ENCODE data around the gene REM1.
"Not testable (repeated sequence)": the region's sequence is repeated elsewhere in the genome, so short reads cannot be mapped to it uniquely, and the experiment has no call there.

The REM1 gene

DNA sequence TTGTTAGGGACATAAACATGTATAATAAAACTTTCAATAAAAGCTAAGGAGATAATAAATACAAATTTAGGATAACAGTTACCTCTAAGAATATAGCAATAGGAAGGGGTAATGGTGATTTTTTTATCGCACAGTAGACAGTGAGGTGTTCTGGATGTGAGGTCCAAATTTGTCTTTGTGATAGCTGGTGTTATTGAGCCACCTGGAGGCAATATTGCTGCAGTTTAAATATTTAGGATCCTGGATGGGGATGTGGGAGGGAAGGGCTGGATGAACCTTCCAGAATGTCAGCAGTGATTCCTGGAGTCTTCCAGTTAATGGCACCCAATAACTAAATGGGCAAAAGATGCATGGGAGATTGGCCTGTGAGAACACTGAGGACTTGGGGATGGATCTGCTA is 20.7 kb upstream of the REM1 start:
- H3K27ac ChIP-seq (ENCODE audit: low read depth, low read length) = no peak overlapping the region
- no peak overlapping the region for H3K4me3 ChIP-seq (ENCODE audit: low read depth in 1 of 2, low read length in 2 of 2)
- H3K4me1 ChIP-seq (ENCODE audit: control insufficient read depth in 1 of 2, insufficient read depth in 2 of 2, low read length in 2 of 2) = no peaks in the 10 kb centered on the region
- H3K36me3 ChIP-seq (ENCODE audit: control insufficient read depth in 1 of 2, insufficient read depth in 2 of 2, low read length in 2 of 2) = no peaks in the 10 kb centered on the region
- H3K9ac ChIP-seq (ENCODE audit: low read depth in 1 of 2, low read length in 2 of 2) = no peak overlapping the region
- H3K9me3 ChIP-seq (ENCODE audit: control insufficient read depth in 1 of 2, low read length in 2 of 2) = no peaks in the 10 kb centered on the region
- H3K27me3 ChIP-seq (ENCODE audit: control insufficient read depth in 1 of 2, insufficient read depth in 2 of 2, low read length in 2 of 2) = no peaks in the 10 kb centered on the region

- H3K4me3 ChIP-seq (ENCODE audit: low read depth in 1 of 2, low read length in 2 of 2); H3K27ac ChIP-seq (ENCODE audit: low read depth, low read length); H3K9ac ChIP-seq (ENCODE audit: low read depth in 1 of 2, low read length in 2 of 2); H3K36me3 ChIP-seq (ENCODE audit: control insufficient read depth in 1 of 2, insufficient read depth in 2 of 2, low read length in 2 of 2); H3K4me1 ChIP-seq (ENCODE audit: control insufficient read depth in 1 of 2, insufficient read depth in 2 of 2, low read length in 2 of 2); H3K9me3 ChIP-seq (ENCODE audit: control insufficient read depth in 1 of 2, low read length in 2 of 2): not testable (repeated sequence)
- peaks cover 6 to 17% of the 10 kb centered on the region in 2 donors for H3K27me3 ChIP-seq (ENCODE audit: control insufficient read depth in 1 of 2, insufficient read depth in 2 of 2, low read length in 2 of 2)
Observed at GRCh38 chr20:31470946-31471345, 4.1 kb upstream of the REM1 start.

GRCh38 chr20:31472395-31473330 is 2.4 kb upstream of the REM1 start:
- H3K4me3 ChIP-seq (ENCODE audit: low read depth in 1 of 2, low read length in 2 of 2) = no peak overlapping the region
- no peaks in the 10 kb centered on the region for H3K9me3 ChIP-seq (ENCODE audit: control insufficient read depth in 1 of 2, low read length in 2 of 2)
- no peaks in the 10 kb centered on the region for H3K4me1 ChIP-seq (ENCODE audit: control insufficient read depth in 1 of 2, insufficient read depth in 2 of 2, low read length in 2 of 2)
- H3K27ac ChIP-seq (ENCODE audit: low read depth, low read length) = no peak overlapping the region
- peaks cover 7 to 25% of the 10 kb centered on the region in 2 donors for H3K27me3 ChIP-seq (ENCODE audit: control insufficient read depth in 1 of 2, insufficient read depth in 2 of 2, low read length in 2 of 2)
- no peaks in the 10 kb centered on the region for H3K36me3 ChIP-seq (ENCODE audit: control insufficient read depth in 1 of 2, insufficient read depth in 2 of 2, low read length in 2 of 2)
- no peak overlapping the region for H3K9ac ChIP-seq (ENCODE audit: low read depth in 1 of 2, low read length in 2 of 2)

DNA sequence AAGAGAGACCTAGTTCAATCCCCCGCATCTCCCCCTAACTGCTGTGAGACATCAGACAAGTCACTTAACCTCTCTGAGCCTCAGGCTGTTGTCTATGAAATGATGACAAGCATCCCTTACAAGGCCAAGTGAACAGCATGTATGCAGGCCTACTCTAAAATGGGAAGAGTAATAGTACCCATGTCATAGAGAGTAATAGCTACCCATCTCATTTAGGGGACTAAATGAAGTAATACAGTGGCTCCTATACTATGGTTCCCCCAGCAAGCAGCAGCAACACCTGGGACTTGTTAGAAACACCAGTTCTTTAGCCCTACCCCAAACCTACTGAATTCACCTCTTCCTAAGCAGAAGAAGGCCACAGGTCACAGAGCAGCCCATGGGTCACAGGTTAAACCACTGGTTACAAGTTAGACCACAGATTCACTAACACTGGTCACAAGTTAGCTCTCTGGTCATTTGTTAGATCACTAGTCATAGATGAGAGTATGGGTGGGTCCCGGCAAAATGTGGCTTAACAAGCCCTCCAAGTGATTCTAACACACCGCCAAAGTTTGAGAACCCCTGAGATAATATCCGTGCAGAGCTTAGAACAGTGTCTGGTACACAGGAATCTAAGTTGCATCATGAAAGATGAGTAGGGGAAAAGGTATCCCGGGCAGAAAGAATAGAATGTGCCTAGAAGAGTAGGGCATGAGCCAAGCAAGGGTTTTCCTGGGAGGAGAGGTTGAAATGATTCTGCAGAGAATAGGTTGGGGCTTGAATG is 1.6 kb upstream of the REM1 start:
- Histone ChIP-seq H3K36me3 (ENCODE audit: control insufficient read depth in 1 of 2, insufficient read depth in 2 of 2, low read length in 2 of 2) (no peaks in the 10 kb centered on the region), H3K4me3 (ENCODE audit: low read depth in 1 of 2, low read length in 2 of 2) (no peak overlapping the region), H3K4me1 (ENCODE audit: control insufficient read depth in 1 of 2, insufficient read depth in 2 of 2, low read length in 2 of 2) (no peaks in the 10 kb centered on the region), H3K9ac (ENCODE audit: low read depth in 1 of 2, low read length in 2 of 2) (no peak overlapping the region), H3K27me3 (ENCODE audit: control insufficient read depth in 1 of 2, insufficient read depth in 2 of 2, low read length in 2 of 2) (peaks cover 7 to 25% of the 10 kb centered on the region in 2 donors), H3K9me3 (ENCODE audit: control insufficient read depth in 1 of 2, low read length in 2 of 2) (no peaks in the 10 kb centered on the region), H3K27ac (ENCODE audit: low read depth, low read length) (no peak overlapping the region)

DNA sequence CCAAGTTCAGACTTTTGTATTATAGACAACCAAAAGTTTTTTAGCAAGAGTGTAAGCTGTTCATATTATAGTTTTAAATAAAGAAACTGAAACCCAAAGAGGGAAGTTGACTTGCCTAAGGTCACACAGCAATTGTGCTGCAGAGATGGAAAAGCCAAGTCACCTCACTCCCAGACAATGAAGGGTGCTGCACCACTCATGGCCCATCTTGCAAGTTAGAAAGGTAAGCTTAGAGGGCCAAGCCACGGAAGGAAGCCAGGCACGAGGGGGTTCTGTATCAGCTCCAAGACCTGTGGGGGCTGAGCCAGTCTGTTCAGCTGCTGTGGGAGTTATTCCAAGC is 1.0 kb upstream of the REM1 start:
- Histone ChIP-seq H3K27me3 (ENCODE audit: control insufficient read depth in 1 of 2, insufficient read depth in 2 of 2, low read length in 2 of 2) (peaks cover 7 to 25% of the 10 kb centered on the region in 2 donors), H3K9ac (ENCODE audit: low read depth in 1 of 2, low read length in 2 of 2) (no peak overlapping the region), H3K4me3 (ENCODE audit: low read depth in 1 of 2, low read length in 2 of 2) (no peak overlapping the region), H3K9me3 (ENCODE audit: control insufficient read depth in 1 of 2, low read length in 2 of 2) (no peaks in the 10 kb centered on the region), H3K27ac (ENCODE audit: low read depth, low read length) (no peak overlapping the region), H3K4me1 (ENCODE audit: control insufficient read depth in 1 of 2, insufficient read depth in 2 of 2, low read length in 2 of 2) (no peaks in the 10 kb centered on the region), H3K36me3 (ENCODE audit: control insufficient read depth in 1 of 2, insufficient read depth in 2 of 2, low read length in 2 of 2) (no peaks in the 10 kb centered on the region)

DNA sequence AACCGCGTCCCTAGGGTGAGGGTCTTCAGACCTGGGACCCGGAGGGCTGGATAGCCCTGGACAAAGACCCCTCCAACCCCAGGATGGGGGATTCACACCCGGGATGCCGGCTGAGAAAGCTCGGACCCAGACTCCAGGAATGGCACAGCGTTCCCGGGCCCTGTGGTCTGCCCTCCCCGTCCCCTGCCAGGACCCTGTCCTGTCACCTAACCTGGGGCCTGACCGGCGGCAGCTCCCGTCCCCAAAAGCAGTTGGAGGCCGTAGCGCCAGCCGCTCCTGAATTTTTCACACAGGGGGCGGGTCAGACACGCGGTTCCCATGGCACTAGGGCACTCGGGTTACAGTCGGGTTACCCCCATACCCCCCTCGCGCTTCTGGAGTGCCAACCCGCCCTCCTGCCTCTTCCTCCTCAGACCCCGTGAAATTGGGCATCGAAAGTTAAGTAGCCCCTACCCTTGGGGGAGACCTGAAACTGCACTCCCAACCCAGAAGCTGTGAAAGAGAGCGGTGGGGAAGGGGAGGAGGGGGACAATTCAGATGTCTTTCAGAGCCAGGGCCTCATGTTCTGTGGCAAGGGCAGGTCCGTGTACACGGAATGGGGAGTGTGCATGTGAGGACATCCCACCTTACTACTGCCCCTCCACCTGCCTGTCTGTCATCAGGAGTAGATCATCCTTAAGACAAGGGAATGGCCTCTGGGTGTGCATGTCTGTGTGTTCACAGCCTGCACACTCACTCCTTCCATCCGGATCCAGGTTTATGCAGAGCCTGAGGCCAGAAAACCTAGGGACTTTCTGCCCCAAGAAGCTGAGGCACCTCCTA is 595 bp downstream of the REM1 start:
- peak overlapping the region; percentile 40 to 43 for H3K4me3 ChIP-seq (ENCODE audit: low read depth in 1 of 2, low read length in 2 of 2)
- peaks cover 7 to 25% of the 10 kb centered on the region in 2 donors for H3K27me3 ChIP-seq (ENCODE audit: control insufficient read depth in 1 of 2, insufficient read depth in 2 of 2, low read length in 2 of 2)
- no peaks in the 10 kb centered on the region for H3K4me1 ChIP-seq (ENCODE audit: control insufficient read depth in 1 of 2, insufficient read depth in 2 of 2, low read length in 2 of 2)
- H3K9me3 ChIP-seq (ENCODE audit: control insufficient read depth in 1 of 2, low read length in 2 of 2) = no peaks in the 10 kb centered on the region
- H3K27ac ChIP-seq (ENCODE audit: low read depth, low read length) = no peak overlapping the region
- H3K9ac ChIP-seq (ENCODE audit: low read depth in 1 of 2, low read length in 2 of 2) = peak overlapping the region in 1 of 2 donors; percentile 25
- no peaks in the 10 kb centered on the region for H3K36me3 ChIP-seq (ENCODE audit: control insufficient read depth in 1 of 2, insufficient read depth in 2 of 2, low read length in 2 of 2)

- Histone ChIP-seq H3K9ac (ENCODE audit: low read depth in 1 of 2, low read length in 2 of 2) (no peak overlapping the region), H3K27ac (ENCODE audit: low read depth, low read length) (no peak overlapping the region), H3K4me3 (ENCODE audit: low read depth in 1 of 2, low read length in 2 of 2) (peak overlapping the region in 1 of 2 donors; percentile 40), H3K27me3 (ENCODE audit: control insufficient read depth in 1 of 2, insufficient read depth in 2 of 2, low read length in 2 of 2) (peaks cover 7 to 25% of the 10 kb centered on the region in 2 donors), H3K4me1 (ENCODE audit: control insufficient read depth in 1 of 2, insufficient read depth in 2 of 2, low read length in 2 of 2) (no peaks in the 10 kb centered on the region), H3K36me3 (ENCODE audit: control insufficient read depth in 1 of 2, insufficient read depth in 2 of 2, low read length in 2 of 2) (no peaks in the 10 kb centered on the region), H3K9me3 (ENCODE audit: control insufficient read depth in 1 of 2, low read length in 2 of 2) (no peaks in the 10 kb centered on the region)
Observed at GRCh38 chr20:31476294-31476585, 1.2 kb downstream of the REM1 start.

DNA sequence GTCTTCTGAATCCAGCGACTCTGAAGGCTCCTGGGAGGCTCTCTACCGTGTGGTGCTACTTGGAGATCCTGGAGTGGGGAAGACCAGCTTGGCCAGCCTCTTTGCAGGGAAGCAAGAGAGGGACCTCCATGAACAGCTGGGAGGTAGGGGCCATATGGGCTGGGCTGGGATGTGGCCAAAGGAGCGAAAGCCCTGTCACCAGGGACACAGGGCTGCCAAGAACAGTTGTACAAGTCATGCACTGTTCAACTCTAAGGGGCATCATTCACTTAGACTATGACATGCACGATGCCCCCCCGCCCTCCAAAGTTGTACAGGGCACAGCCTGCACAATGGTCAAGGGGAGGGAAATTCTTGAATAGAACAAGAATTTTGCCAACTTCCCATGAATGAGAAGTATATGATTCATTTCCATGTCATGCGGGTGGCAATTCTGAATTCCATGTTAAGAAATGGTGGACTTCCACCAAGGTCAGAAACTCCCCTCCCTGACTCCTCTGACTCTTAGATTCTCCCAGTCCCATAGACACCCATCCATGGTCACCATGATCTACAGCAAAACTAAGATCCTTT is 1.6 kb downstream of the REM1 start:
- H3K36me3 ChIP-seq (ENCODE audit: control insufficient read depth in 1 of 2, insufficient read depth in 2 of 2, low read length in 2 of 2) = no peaks in the 10 kb centered on the region
- H3K4me3 ChIP-seq (ENCODE audit: low read depth in 1 of 2, low read length in 2 of 2) = no peak overlapping the region
- H3K27ac ChIP-seq (ENCODE audit: low read depth, low read length) = no peak overlapping the region
- H3K4me1 ChIP-seq (ENCODE audit: control insufficient read depth in 1 of 2, insufficient read depth in 2 of 2, low read length in 2 of 2) = no peaks in the 10 kb centered on the region
- peaks cover 7 to 25% of the 10 kb centered on the region in 2 donors for H3K27me3 ChIP-seq (ENCODE audit: control insufficient read depth in 1 of 2, insufficient read depth in 2 of 2, low read length in 2 of 2)
- no peak overlapping the region for H3K9ac ChIP-seq (ENCODE audit: low read depth in 1 of 2, low read length in 2 of 2)
- no peaks in the 10 kb centered on the region for H3K9me3 ChIP-seq (ENCODE audit: control insufficient read depth in 1 of 2, low read length in 2 of 2)

GRCh38 chr20:31484001-31484400 is 8.9 kb downstream of the REM1 start:
- Histone ChIP-seq H3K27ac (ENCODE audit: low read depth, low read length) (no peak overlapping the region), H3K9ac (ENCODE audit: low read depth in 1 of 2, low read length in 2 of 2) (no peak overlapping the region), H3K27me3 (ENCODE audit: control insufficient read depth in 1 of 2, insufficient read depth in 2 of 2, low read length in 2 of 2) (peaks cover 0 to 7% of the 10 kb centered on the region in 2 donors), H3K4me3 (ENCODE audit: low read depth in 1 of 2, low read length in 2 of 2) (no peak overlapping the region), H3K36me3 (ENCODE audit: control insufficient read depth in 1 of 2, insufficient read depth in 2 of 2, low read length in 2 of 2) (no peaks in the 10 kb centered on the region), H3K9me3 (ENCODE audit: control insufficient read depth in 1 of 2, low read length in 2 of 2) (no peaks in the 10 kb centered on the region), H3K4me1 (ENCODE audit: control insufficient read depth in 1 of 2, insufficient read depth in 2 of 2, low read length in 2 of 2) (no peaks in the 10 kb centered on the region)

All from duodenal mucosa (tissue), 2 donors.